Measurements from ENCODE around the gene MAP2K5. TPM values are rescaled to one million over a fixed set of nuclear protein-coding genes. Genes with fewer than 3 reads are reported as not detected.

Gene MAP2K5
- total RNA-seq, 1 experiment from 2014 or later = 13.6 TPM

DNA sequence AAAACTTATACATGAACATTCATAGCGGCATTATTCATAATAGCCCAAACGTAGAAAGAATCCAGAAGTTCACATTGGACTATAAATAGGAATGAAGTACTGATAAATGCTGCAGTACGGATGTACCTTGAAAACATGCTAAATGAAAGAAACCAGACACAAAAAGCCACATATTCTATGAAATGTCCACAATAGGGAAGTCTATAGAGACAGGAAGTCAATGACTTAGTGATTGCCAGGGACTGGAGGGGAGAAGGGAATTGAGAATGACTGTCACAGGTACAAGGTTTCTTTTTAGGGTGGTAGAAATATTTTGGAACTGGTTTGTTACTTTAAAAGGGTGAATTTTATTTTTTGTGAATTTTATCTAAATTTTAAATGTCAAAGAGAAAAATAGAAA, 211.4 kb downstream of the MAP2K5 start:
- POLR2A ChIA-PET = no interaction called here
- no peak for DNase-seq (ENCODE audit: low spot score)
- Mint-ChIP-seq H3K4me1 (peaks cover 16% of the 10 kb centered on the region), H3K27ac (no peak overlapping the region), H3K9me3 (no peaks in the 10 kb centered on the region), H3K27me3 (ENCODE audit: low read depth) (no peaks in the 10 kb centered on the region), H3K36me3 (no peaks in the 10 kb centered on the region), H3K4me3 (no peak overlapping the region)
- CTCF ChIA-PET = no interaction called here
- TF ChIP-seq FOXJ3 (CRISPR knock-in tag; IDR thresholded peaks at IDR 0.05; ENCODE audit: borderline replicate concordance) = no peak
- no peak for TF ChIP-seq CREB1 (CRISPR knock-in tag; IDR thresholded peaks at IDR 0.05)
- TF ChIP-seq, protein P1, sequence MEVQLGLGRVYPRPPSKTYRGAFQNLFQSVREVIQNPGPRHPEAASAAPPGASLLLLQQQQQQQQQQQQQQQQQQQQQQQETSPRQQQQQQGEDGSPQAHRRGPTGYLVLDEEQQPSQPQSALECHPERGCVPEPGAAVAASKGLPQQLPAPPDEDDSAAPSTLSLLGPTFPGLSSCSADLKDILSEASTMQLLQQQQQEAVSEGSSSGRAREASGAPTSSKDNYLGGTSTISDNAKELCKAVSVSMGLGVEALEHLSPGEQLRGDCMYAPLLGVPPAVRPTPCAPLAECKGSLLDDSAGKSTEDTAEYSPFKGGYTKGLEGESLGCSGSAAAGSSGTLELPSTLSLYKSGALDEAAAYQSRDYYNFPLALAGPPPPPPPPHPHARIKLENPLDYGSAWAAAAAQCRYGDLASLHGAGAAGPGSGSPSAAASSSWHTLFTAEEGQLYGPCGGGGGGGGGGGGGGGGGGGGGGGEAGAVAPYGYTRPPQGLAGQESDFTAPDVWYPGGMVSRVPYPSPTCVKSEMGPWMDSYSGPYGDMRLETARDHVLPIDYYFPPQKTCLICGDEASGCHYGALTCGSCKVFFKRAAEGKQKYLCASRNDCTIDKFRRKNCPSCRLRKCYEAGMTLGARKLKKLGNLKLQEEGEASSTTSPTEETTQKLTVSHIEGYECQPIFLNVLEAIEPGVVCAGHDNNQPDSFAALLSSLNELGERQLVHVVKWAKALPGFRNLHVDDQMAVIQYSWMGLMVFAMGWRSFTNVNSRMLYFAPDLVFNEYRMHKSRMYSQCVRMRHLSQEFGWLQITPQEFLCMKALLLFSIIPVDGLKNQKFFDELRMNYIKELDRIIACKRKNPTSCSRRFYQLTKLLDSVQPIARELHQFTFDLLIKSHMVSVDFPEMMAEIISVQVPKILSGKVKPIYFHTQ (CRISPR knock-in tag; IDR thresholded peaks at IDR 0.05) = no peak
- no peak for TF ChIP-seq ZNF423 (CRISPR knock-in tag; IDR thresholded peaks at IDR 0.05)
- TF ChIP-seq CBFB (CRISPR knock-in tag; IDR thresholded peaks at IDR 0.05; ENCODE audit: low read depth) = no peak
- TF ChIP-seq ZNF232 (CRISPR knock-in tag; IDR thresholded peaks at IDR 0.05) = no peak
- TF ChIP-seq SP1 (CRISPR knock-in tag; conservative IDR thresholded peaks at IDR 0.05) = no peak
- ATAC-seq = no peak

DNA sequence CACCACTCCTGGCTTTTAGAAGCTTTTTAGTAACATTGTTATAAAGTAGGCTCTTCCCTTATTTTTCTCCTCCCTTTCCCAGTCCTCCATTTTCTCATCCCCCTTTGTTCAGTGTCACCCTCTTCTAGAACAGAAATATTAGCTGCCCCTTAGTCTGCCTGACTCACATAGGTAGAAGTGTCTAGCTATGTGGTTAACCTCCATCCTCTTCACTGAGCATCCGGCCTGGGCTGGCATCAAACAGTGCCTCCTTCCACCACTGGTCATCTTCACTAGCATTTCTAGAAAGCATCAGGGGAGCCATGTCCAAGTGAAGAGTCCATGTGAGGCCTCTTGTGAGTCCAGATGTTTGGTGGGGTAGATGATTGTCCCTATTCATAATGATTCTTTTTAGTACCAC, 212.8 kb downstream of the MAP2K5 start:
- no peaks in the 10 kb centered on the region for H3K36me3 Mint-ChIP-seq
- H3K4me1 Mint-ChIP-seq = peaks cover 7% of the 10 kb centered on the region
- ChIA-PET CTCF (interaction anchor here (0.6 kb wide), 1 partner anchor 244 kb away, joined by 3 read pairs; no protein-coding TSS in a partner anchor), POLR2A (no interaction called here)
- no peaks in the 10 kb centered on the region for H3K27me3 Mint-ChIP-seq (ENCODE audit: low read depth)
- no peak overlapping the region for H3K4me3 Mint-ChIP-seq
- no peaks in the 10 kb centered on the region for H3K9me3 Mint-ChIP-seq
- ATAC-seq = no peak
- DNase-seq (ENCODE audit: low spot score) = no peak
- no peak overlapping the region for H3K27ac Mint-ChIP-seq
- TF ChIP-seq ZNF512 (CRISPR knock-in tag; IDR thresholded peaks at IDR 0.05; ENCODE audit: borderline replicate concordance) = no peak

DNA sequence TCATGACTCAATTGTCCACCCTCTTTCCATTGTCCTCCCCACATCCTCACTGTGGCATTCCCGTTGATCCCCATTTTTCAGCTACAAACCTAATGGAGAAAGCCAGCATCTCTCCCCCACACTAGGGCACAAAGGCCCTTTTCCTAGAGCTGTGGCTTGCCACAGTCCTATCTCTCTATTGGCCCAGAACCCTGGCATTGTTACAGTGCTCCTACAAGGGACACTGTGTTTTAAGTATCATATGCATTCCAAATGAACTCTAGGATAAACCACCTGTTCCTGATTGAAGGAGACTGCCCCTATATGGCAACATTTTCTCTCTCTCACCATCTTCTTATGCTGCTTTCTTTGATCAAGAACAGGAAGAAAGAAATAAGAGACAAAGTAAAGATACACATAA, 213.4 kb downstream of the MAP2K5 start:
- POLR2A ChIA-PET = no interaction called here
- Mint-ChIP-seq H3K4me3 (no peak overlapping the region), H3K9me3 (no peaks in the 10 kb centered on the region), H3K27me3 (ENCODE audit: low read depth) (no peaks in the 10 kb centered on the region), H3K36me3 (no peaks in the 10 kb centered on the region), H3K4me1 (peaks cover under 1% of the 10 kb centered on the region), H3K27ac (no peak overlapping the region)
- TF ChIP-seq, protein P2, sequence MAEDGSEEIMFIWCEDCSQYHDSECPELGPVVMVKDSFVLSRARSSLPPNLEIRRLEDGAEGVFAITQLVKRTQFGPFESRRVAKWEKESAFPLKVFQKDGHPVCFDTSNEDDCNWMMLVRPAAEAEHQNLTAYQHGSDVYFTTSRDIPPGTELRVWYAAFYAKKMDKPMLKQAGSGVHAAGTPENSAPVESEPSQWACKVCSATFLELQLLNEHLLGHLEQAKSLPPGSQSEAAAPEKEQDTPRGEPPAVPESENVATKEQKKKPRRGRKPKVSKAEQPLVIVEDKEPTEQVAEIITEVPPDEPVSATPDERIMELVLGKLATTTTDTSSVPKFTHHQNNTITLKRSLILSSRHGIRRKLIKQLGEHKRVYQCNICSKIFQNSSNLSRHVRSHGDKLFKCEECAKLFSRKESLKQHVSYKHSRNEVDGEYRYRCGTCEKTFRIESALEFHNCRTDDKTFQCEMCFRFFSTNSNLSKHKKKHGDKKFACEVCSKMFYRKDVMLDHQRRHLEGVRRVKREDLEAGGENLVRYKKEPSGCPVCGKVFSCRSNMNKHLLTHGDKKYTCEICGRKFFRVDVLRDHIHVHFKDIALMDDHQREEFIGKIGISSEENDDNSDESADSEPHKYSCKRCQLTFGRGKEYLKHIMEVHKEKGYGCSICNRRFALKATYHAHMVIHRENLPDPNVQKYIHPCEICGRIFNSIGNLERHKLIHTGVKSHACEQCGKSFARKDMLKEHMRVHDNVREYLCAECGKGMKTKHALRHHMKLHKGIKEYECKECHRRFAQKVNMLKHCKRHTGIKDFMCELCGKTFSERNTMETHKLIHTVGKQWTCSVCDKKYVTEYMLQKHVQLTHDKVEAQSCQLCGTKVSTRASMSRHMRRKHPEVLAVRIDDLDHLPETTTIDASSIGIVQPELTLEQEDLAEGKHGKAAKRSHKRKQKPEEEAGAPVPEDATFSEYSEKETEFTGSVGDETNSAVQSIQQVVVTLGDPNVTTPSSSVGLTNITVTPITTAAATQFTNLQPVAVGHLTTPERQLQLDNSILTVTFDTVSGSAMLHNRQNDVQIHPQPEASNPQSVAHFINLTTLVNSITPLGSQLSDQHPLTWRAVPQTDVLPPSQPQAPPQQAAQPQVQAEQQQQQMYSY (CRISPR knock-in tag; IDR thresholded peaks at IDR 0.05) = no peak
- TF ChIP-seq NR1H2 (CRISPR knock-in tag; IDR thresholded peaks at IDR 0.05) = no peak
- TF ChIP-seq ESRRA (CRISPR knock-in tag; IDR thresholded peaks at IDR 0.05; ENCODE audit: borderline replicate concordance) = no peak
- no peak for TF ChIP-seq CBFB (CRISPR knock-in tag; IDR thresholded peaks at IDR 0.05; ENCODE audit: low read depth)
- no peak for TF ChIP-seq NR3C1 (CRISPR knock-in tag; conservative IDR thresholded peaks at IDR 0.05; ENCODE audit: low read depth)
- TF ChIP-seq ZNF281 (CRISPR knock-in tag; IDR thresholded peaks at IDR 0.05) = no peak
- no peak for TF ChIP-seq CREB1 (CRISPR knock-in tag; IDR thresholded peaks at IDR 0.05)
- TF ChIP-seq IRF2 (CRISPR knock-in tag; IDR thresholded peaks at IDR 0.05; ENCODE audit: borderline replicate concordance, low read depth) = no peak
- no peak for TF ChIP-seq NFYB (CRISPR knock-in tag; conservative IDR thresholded peaks at IDR 0.05; ENCODE audit: low read depth)
- no peak for TF ChIP-seq ATF1 (CRISPR knock-in tag; IDR thresholded peaks at IDR 0.05)
- no peak for TF ChIP-seq RELA (CRISPR knock-in tag; IDR thresholded peaks at IDR 0.05; ENCODE audit: borderline replicate concordance)
- no peak for TF ChIP-seq ZBTB21 (CRISPR knock-in tag; IDR thresholded peaks at IDR 0.05; ENCODE audit: borderline replicate concordance)
- TF ChIP-seq PRRX2 (CRISPR knock-in tag; IDR thresholded peaks at IDR 0.05) = no peak
- TF ChIP-seq NR2C2 (CRISPR knock-in tag; IDR thresholded peaks at IDR 0.05) = no peak
- ATAC-seq (no peak), DNase-seq (ENCODE audit: low spot score) (no peak)
- CTCF ChIA-PET = interaction anchor here (0.6 kb wide), 1 partner anchor 245 kb away, joined by 3 read pairs; no protein-coding TSS in a partner anchor

All from WTC11 (cell line).